Endothelial cell of umbilical vein (primary cell): Measurements from ENCODE around the gene URGCP. TPM values are rescaled to one million over a fixed set of nuclear protein-coding genes. Genes with fewer than 3 reads are reported as not detected.

ENCODE experiments used
- BruUV-seq: library from RNA; stranded (reverse); fragments of 400-500 nt; replicated peaks from 2 replicates; lab custom pipeline; 2021; lab: Mats Ljungman, UMichigan
- CTCF ChIA-PET: fragments of 300-600, 350-600 bp; sonication (Branson Sonifier 250); formaldehyde crosslinking; loops from one replicate; lab custom pipeline; 2021; ENCODE audit warnings: antibody characterized with exemption, inconsistent platforms; lab: Charles Lee
- POLR2A ChIA-PET: fragments of 300-600, 350-600 bp; sonication (Branson Sonifier 250); formaldehyde crosslinking; loops from one replicate; lab custom pipeline; 2021; ENCODE audit warnings: antibody characterized with exemption, inconsistent platforms; lab: Charles Lee
- DNase-seq: peaks from one replicate; pipeline ENCODE4 v3.0.0-alpha.2; 2011; ENCODE audit warnings: low read depth, low spot score
- FAIRE-seq: peaks from 2 replicates; lab custom pipeline; 2011; peaks lifted over from hg19 to GRCh38; lab: Jason Lieb, UNC
- H2AFZ ChIP-seq: 2 replicates; pipeline ENCODE4 v1.6.0; 2012; ENCODE audit warnings: low read depth, low read length, control low read depth, inconsistent platforms
- H3K27ac ChIP-seq: 2 replicates; pipeline ENCODE4 v1.5.1; 2011; ENCODE audit warnings: low read depth, mild to moderate bottlenecking, control low read depth, low read length, moderate library complexity; ENCODE audit not compliant: insufficient read depth
- H3K27me3 ChIP-seq, 2 experiments: 2 replicates each; pipeline versions ENCODE4 v1.6.0 to v1.6.1; 2011; ENCODE audit warnings: low read length in 2 of 2, mixed read lengths in 1 of 2; ENCODE audit not compliant: control insufficient read depth in 2 of 2, insufficient read depth in 2 of 2
- H3K36me3 ChIP-seq, 2 experiments: 2 replicates in 1 of 2; 3 replicates in 1 of 2; pipeline ENCODE4 v1.5.1; 2011; ENCODE audit warnings: low read length in 2 of 2, mild to moderate bottlenecking in 1 of 2, moderate library complexity in 1 of 2; ENCODE audit not compliant: control insufficient read depth in 2 of 2, insufficient read depth in 2 of 2; ENCODE audit errors: extremely low read depth in 1 of 2
- H3K4me1 ChIP-seq: 3 replicates; pipeline ENCODE4 v1.5.1; 2011; ENCODE audit warnings: mild to moderate bottlenecking, low read length; ENCODE audit not compliant: control insufficient read depth, insufficient read depth; ENCODE audit errors: extremely low read depth
- H3K4me2 ChIP-seq: 2 replicates; pipeline ENCODE4 v1.6.1; 2011; ENCODE audit warnings: low read length, control low read depth, mixed read lengths; ENCODE audit not compliant: insufficient read depth
- H3K4me3 ChIP-seq, 3 experiments: fragments of 200-600 bp in 1 of 3; sonication (generic), shearing (Covaris generic) in 1 of 3; replicated peaks in 1 of 3; 2 replicates each; pipeline ENCODE4 v1.5.1; 2011 to 2016; ENCODE audit warnings: control low read depth in 3 of 3, low read length in 3 of 3, mild to moderate bottlenecking in 2 of 3, inconsistent platforms in 1 of 3, low read depth in 1 of 3, moderate library complexity in 1 of 3; ENCODE audit not compliant: insufficient read depth in 1 of 3
- H3K79me2 ChIP-seq: 2 replicates; pipeline ENCODE4 v1.6.0; 2012; ENCODE audit warnings: low read length, inconsistent platforms; ENCODE audit not compliant: control insufficient read depth, insufficient read depth
- H3K9ac ChIP-seq: replicated peaks from 2 replicates; pipeline ENCODE3; 2011; ENCODE audit warnings: low read length, control low read depth; ENCODE audit not compliant: insufficient read depth; ENCODE audit errors: extremely low read depth
- H3K9me1 ChIP-seq: replicated peaks from 3 replicates; pipeline ENCODE4 v1.6.0; 2011; ENCODE audit warnings: mild to moderate bottlenecking, low read length; ENCODE audit not compliant: control insufficient read depth, insufficient read depth; ENCODE audit errors: extremely low read depth
- H3K9me3 ChIP-seq: replicated peaks from 2 replicates; pipeline ENCODE4 v1.5.1; 2012; ENCODE audit warnings: low read length, inconsistent platforms; ENCODE audit not compliant: control insufficient read depth, insufficient read depth
- H4K20me1 ChIP-seq: replicated peaks from 2 replicates; pipeline ENCODE3; 2011; ENCODE audit warnings: mild to moderate bottlenecking, low read length; ENCODE audit not compliant: control insufficient read depth, insufficient read depth; ENCODE audit errors: extremely low read depth
- EZH2 ChIP-seq: IDR thresholded peaks from 2 replicates; pipeline ENCODE4 v1.6.1; 2012; ENCODE audit warnings: borderline replicate concordance, low read depth, mild to moderate bottlenecking, moderate library complexity, low read length, inconsistent platforms; ENCODE audit not compliant: severe bottlenecking
- FOS ChIP-seq: IDR thresholded peaks from 2 replicates; pipeline ENCODE4 v1.6.1; 2011; ENCODE audit warnings: mild to moderate bottlenecking, low read length, moderate library complexity, borderline replicate concordance; ENCODE audit not compliant: insufficient read depth
- GATA2 ChIP-seq: IDR thresholded peaks from 2 replicates; pipeline ENCODE4 v1.7.0; 2011; ENCODE audit warnings: low read depth, mild to moderate bottlenecking, moderate library complexity, mixed read lengths, low read length; ENCODE audit not compliant: insufficient read length, insufficient read depth
- JUN ChIP-seq: IDR thresholded peaks from 2 replicates; pipeline ENCODE4 v1.6.1; 2011; ENCODE audit warnings: borderline replicate concordance, low read depth; ENCODE audit not compliant: insufficient read length, insufficient read depth
- MYC ChIP-seq: IDR thresholded peaks from one replicate; pipeline ENCODE4 v1.6.1; 2011; ENCODE audit warnings: mild to moderate bottlenecking, low read depth, low read length
- POLR2A ChIP-seq: IDR thresholded peaks from 2 replicates; pipeline ENCODE4 v1.6.1; 2012; ENCODE audit warnings: low read depth, mild to moderate bottlenecking, control low read depth, low read length
- dilution Hi-C: fragments of 300-500 bp; cut with MboI; formaldehyde crosslinking; loops from one replicate; pipeline ENCODE4 v1.15.0; 2019; ENCODE audit warnings: low sequenced_read_pairs; ENCODE audit not compliant: extremely low pct_ligation_motif_present
- intact Hi-C: fragments of 100-400 bp; cut with micrococcal nuclease; formaldehyde crosslinking; loops from one replicate; pipeline ENCODE4 v1.10.0; 2022
- polyA plus RNA-seq, 4 experiments: library from polyadenylated mRNA; depleted of rRNA in 3 of 4; stranded (reverse) in 3 of 4; unstranded in 1 of 4; fragments of >200 nt; gene quantifications; 2 replicates each; pipeline versions ENCODE4 v1.2.1 to v1.2.3, GENCODE V29; 2011 to 2012; ENCODE audit warnings: missing spikeins in 1 of 4
- total RNA-seq: library from RNA; stranded (reverse); gene quantifications from 2 replicates; pipeline ENCODE4 v1.2.3, GENCODE V29; 2021
- TF ChIP-seq, protein P1 (sequence below): IDR thresholded peaks from 2 replicates; pipeline ENCODE4 v1.6.1; 2011; ENCODE audit not compliant: insufficient read depth, insufficient read length

The URGCP gene
- total and polyA plus RNA-seq, 2 donors (not counting 3 experiments of a cell fraction or from before 2014, with no cell fraction given): 13.1 to 25.3 TPM

DNA sequence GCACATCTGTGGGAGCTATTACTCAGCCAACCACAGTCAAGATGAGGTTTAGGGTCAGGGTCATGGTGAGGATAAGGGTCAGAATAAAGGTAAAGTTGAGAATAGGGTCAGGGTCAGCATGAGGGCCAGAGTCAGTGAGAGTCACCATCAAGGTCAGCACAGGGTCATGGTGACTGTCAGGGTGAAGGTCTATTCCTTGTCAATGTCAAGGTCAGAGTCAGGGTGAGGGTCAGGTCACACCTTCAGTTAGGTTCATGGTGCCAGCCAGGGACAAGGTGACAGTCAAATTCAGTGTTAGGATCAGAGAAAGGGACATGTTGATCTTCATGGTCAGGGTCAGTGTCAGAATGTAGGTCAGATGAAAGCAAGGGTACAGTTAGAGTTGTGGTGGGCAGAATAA is 51.2 kb downstream of the URGCP start:
- Histone ChIP-seq H3K79me2 (no peaks in the 10 kb centered on the region), H3K9me1 (no peaks in the 10 kb centered on the region), H3K27ac (no peak overlapping the region), H3K36me3 (no peaks in the 10 kb centered on the region), H3K9ac (no peak overlapping the region), H3K27me3 (peaks cover 2 to 6% of the 10 kb centered on the region in 2 experiments), H3K4me1 (no peaks in the 10 kb centered on the region), H3K4me3 (no peak overlapping the region), H3K4me2 (no peak overlapping the region), H4K20me1 (no peaks in the 10 kb centered on the region), H2AFZ (no peak overlapping the region), H3K9me3 (no peaks in the 10 kb centered on the region)
- ChIA-PET POLR2A (no interaction called here), CTCF (no interaction called here)
- TF ChIP-seq POLR2A (no peak), JUN (no peak), FOS (no peak), MYC (no peak), GATA2 (no peak)
- TF ChIP-seq, protein P1, sequence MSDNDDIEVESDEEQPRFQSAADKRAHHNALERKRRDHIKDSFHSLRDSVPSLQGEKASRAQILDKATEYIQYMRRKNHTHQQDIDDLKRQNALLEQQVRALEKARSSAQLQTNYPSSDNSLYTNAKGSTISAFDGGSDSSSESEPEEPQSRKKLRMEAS: no peak
- dilution Hi-C loops: no loop called here
- FAIRE-seq: no peak
- DNase-seq: no peak
- intact Hi-C loops: no loop called here
- no TSS peak for BruUV-seq

DNA sequence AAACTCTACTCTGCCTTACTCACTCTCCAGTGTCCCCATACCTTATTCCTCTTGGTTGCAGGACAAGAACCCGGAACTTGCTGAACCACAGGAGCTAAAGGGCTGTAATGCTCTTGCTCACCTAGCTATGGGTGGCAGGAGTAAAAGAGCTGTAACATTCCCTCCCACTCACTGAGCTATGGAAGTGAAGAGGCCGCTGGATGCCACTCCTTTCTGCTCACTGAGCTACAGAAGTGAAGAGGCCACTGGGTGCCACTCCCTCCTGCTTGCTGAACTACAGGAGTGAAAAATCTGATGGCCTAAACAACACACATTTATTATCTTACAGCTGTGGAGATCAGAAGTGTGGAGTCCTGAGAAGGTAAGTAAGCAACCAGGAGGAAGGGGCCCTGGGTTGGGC is 54.6 kb downstream of the URGCP start:
- POLR2A ChIA-PET: no interaction called here
- BruUV-seq: no TSS peak
- DNase-seq (no peak), FAIRE-seq (no peak)
- Histone ChIP-seq H3K27ac (no peak overlapping the region), H3K27me3 (peaks cover 6% of the 10 kb centered on the region in 2 experiments), H3K79me2 (no peaks in the 10 kb centered on the region), H2AFZ (no peak overlapping the region), H3K4me2 (no peak overlapping the region), H3K9me1 (no peaks in the 10 kb centered on the region), H3K4me1 (no peaks in the 10 kb centered on the region), H4K20me1 (no peaks in the 10 kb centered on the region), H3K9me3 (no peaks in the 10 kb centered on the region), H3K4me3 (no peak overlapping the region), H3K36me3 (no peaks in the 10 kb centered on the region), H3K9ac (no peak overlapping the region)
- intact Hi-C loops (loop anchor here (1.0 kb wide), 1 partner anchor 39 kb away; no protein-coding TSS in a partner anchor), dilution Hi-C loops (no loop called here)
- TF ChIP-seq EZH2 (no peak), POLR2A (no peak), GATA2 (no peak), MYC (no peak)
- CTCF ChIA-PET: interaction anchor here (0.7 to 1.2 kb wide), 4 partner anchors 10 to 131 kb away, joined by 3 to 4 read pairs (median 3); no protein-coding TSS in a partner anchor
